WTC11 (cell line): ENCODE data around the gene EPHA2.

Experiments used
- CTCF ChIP-seq: fragments of 200-600 bp; IDR thresholded peaks from 2 replicates; pipeline ENCODE4 v1.8.0; 2022; ENCODE audit warnings: antibody characterized with exemption
- FOXP1 ChIP-seq: sonication (generic); formaldehyde crosslinking; IDR thresholded peaks from 2 replicates; pipeline ENCODE4 v1.8.0; 2022; ENCODE audit warnings: missing genetic modification reagents, mild to moderate bottlenecking, moderate library complexity, borderline replicate concordance
- GABPB1 ChIP-seq: sonication (generic); formaldehyde crosslinking; IDR thresholded peaks from 2 replicates; pipeline ENCODE4 v1.8.1; 2023; ENCODE audit warnings: mild to moderate bottlenecking, missing genetic modification reagents
- MAX ChIP-seq: sonication (generic); formaldehyde crosslinking; IDR thresholded peaks from 2 replicates; pipeline ENCODE4 v1.8.0; 2022; ENCODE audit warnings: mild to moderate bottlenecking, missing genetic modification reagents
- NR1H2 ChIP-seq: sonication (generic); formaldehyde crosslinking; IDR thresholded peaks from 2 replicates; pipeline ENCODE4 v1.9.0; 2021; ENCODE audit warnings: mild to moderate bottlenecking, moderate library complexity, missing genetic modification reagents
- USF1 ChIP-seq: sonication (generic); formaldehyde crosslinking; IDR thresholded peaks from 2 replicates; pipeline ENCODE4 v1.8.0; 2022; ENCODE audit warnings: mild to moderate bottlenecking, missing genetic modification reagents

- TF ChIP-seq NR1H2 (CRISPR knock-in tag): no peak
- TF ChIP-seq CTCF: no peak
- no peak for TF ChIP-seq GABPB1
- TF ChIP-seq FOXP1: no peak
- TF ChIP-seq USF1 (CRISPR knock-in tag): no peak
- TF ChIP-seq MAX: no peak
These were observed 70.3 kb downstream of the EPHA2 start for GRCh38 chr1:16085522-16085921.
